Measurements from ENCODE around the gene CCDC154.
A peak's percentile ranks its signal among the peaks of the same experiment; 100 is the strongest.
"Not testable (repeated sequence)": the region's sequence is repeated elsewhere in the genome, so short reads cannot be mapped to it uniquely, and the experiment has no call there.

CCDC154 gene

GRCh38 chr16:1472974-1473373, 28.6 kb upstream of the CCDC154 start:
- DNase-seq (ENCODE audit: low read depth): no peak

GRCh38 chr16:1471569-1472194, 27.3 kb upstream of the CCDC154 start:
- DNase-seq (ENCODE audit: low read depth): no peak

GRCh38 chr16:1470481-1471251, 26.3 kb upstream of the CCDC154 start:
- DNase-seq (ENCODE audit: low read depth): peak; percentile 57

GRCh38 chr16:1469693-1470201, 25.4 kb upstream of the CCDC154 start:
- DNase-seq (ENCODE audit: low read depth): no peak

GRCh38 chr16:1469141-1469540, 24.8 kb upstream of the CCDC154 start:
- DNase-seq (ENCODE audit: low read depth): not testable (repeated sequence)

- no peak for DNase-seq (ENCODE audit: low read depth)
Observed at GRCh38 chr16:1468426-1468810, 24.1 kb upstream of the CCDC154 start.

GRCh38 chr16:1466968-1467521, 22.7 kb upstream of the CCDC154 start:
- DNase-seq (ENCODE audit: low read depth): peak; percentile 8

- DNase-seq (ENCODE audit: low read depth): no peak
Observed at GRCh38 chr16:1466054-1466453, 21.7 kb upstream of the CCDC154 start.

GRCh38 chr16:1465567-1465915, 21.2 kb upstream of the CCDC154 start:
- DNase-seq (ENCODE audit: low read depth): no peak

- DNase-seq (ENCODE audit: low read depth): no peak
Observed at GRCh38 chr16:1464894-1465566, 20.7 kb upstream of the CCDC154 start.

- DNase-seq (ENCODE audit: low read depth): no peak
Observed at GRCh38 chr16:1464196-1464893, 20.0 kb upstream of the CCDC154 start.

GRCh38 chr16:1461146-1461545, 16.8 kb upstream of the CCDC154 start:
- DNase-seq (ENCODE audit: low read depth): peak; percentile 89

GRCh38 chr16:1460602-1461138, 16.3 kb upstream of the CCDC154 start:
- DNase-seq (ENCODE audit: low read depth): peak; percentile 13

GRCh38 chr16:1459967-1460366, 15.6 kb upstream of the CCDC154 start:
- DNase-seq (ENCODE audit: low read depth): no peak

GRCh38 chr16:1458977-1459341, 14.6 kb upstream of the CCDC154 start:
- DNase-seq (ENCODE audit: low read depth): no peak

GRCh38 chr16:1458336-1458976, 14.1 kb upstream of the CCDC154 start:
- DNase-seq (ENCODE audit: low read depth): peak; percentile 52

GRCh38 chr16:1457489-1458245, 13.3 kb upstream of the CCDC154 start:
- DNase-seq (ENCODE audit: low read depth): no peak

- DNase-seq (ENCODE audit: low read depth): no peak
Observed at GRCh38 chr16:1456951-1457350, 12.6 kb upstream of the CCDC154 start.

- no peak for DNase-seq (ENCODE audit: low read depth)
Observed at GRCh38 chr16:1455190-1456171, 11.1 kb upstream of the CCDC154 start.

All from amniotic epithelial cell (primary cell).